Measurements from ENCODE around the gene OGG1. TPM values are rescaled to one million over a fixed set of nuclear protein-coding genes. Genes with fewer than 3 reads are reported as not detected.

The OGG1 gene
- total RNA-seq, 2 experiments from 2014 or later = 42.3 to 47.9 TPM

GRCh38 chr3:9715764-9716437 is 33.9 kb upstream of the OGG1 start:
- CTCF ChIA-PET = interaction anchor here (0.9 to 3.3 kb wide), 3 partner anchors 8 to 94 kb away, joined by 3 to 19 read pairs (median 6); partner anchors contain the start of gene TTLL3

DNA sequence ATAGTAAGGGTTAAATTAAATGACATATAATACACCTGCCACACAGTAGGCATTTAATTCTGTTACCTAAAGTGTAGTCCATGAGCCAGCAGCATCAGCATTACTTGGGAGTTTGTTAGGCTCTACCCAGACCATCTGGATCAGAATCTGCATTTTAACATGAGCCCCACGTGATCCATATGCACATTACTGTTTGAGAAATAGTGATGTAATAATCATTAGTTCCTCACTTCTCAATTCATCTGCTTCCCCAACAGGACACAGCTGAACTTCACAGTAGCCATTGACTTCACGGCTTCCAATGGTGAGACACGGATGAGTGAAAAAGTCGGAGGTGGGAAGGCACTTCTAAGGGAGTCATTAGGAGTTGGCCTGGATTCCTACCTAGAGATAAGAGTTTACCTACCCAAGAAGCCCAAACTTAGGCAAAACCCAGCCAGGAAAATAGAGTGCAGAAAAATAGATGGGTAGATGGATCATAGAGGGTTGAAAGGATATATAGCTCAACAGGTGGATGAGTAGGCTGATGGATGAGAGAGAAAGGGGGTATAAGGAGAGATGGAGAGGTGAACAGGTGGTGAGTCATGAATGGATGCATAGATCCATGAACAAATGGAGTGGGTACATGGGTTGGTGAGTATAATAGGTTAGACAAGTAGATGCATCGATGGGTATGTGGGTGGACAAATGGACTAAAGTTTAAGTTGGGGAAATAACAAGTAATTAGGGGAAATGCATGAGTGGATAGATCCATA is 32.8 kb upstream of the OGG1 start:
- Mint-ChIP-seq H3K4me3 (no peak overlapping the region), H3K9me3 (no peaks in the 10 kb centered on the region), H3K27ac (no peak overlapping the region), H3K36me3 (ENCODE audit: low read depth) (no peaks in the 10 kb centered on the region), H3K27me3 (peaks cover 12% of the 10 kb centered on the region), H3K4me1 (peaks cover 4% of the 10 kb centered on the region)
- CTCF ChIA-PET = interaction anchor here (1.5 to 1.6 kb wide), 2 partner anchors 9 to 10 kb away, joined by 5 to 6 read pairs; no protein-coding TSS in a partner anchor
- DNase-seq = no peak
- POLR2A ChIA-PET = no interaction called here

More at GRCh38 chr3:9715764-9716437, 33.9 kb upstream of the OGG1 start:
- Mint-ChIP-seq H3K36me3 (ENCODE audit: low read depth) (no peaks in the 10 kb centered on the region), H3K9me3 (no peaks in the 10 kb centered on the region), H3K27me3 (peaks cover 13% of the 10 kb centered on the region), H3K4me3 (no peak overlapping the region), H3K27ac (no peak overlapping the region), H3K4me1 (peaks cover 4% of the 10 kb centered on the region)
- POLR2A ChIA-PET = no interaction called here
- no peak for DNase-seq

GRCh38 chr3:9717563-9717962 is 32.2 kb upstream of the OGG1 start:
- Mint-ChIP-seq H3K4me1 (peaks cover 4% of the 10 kb centered on the region), H3K27ac (no peak overlapping the region), H3K4me3 (no peak overlapping the region), H3K36me3 (ENCODE audit: low read depth) (no peaks in the 10 kb centered on the region), H3K27me3 (peaks cover 12% of the 10 kb centered on the region), H3K9me3 (no peaks in the 10 kb centered on the region)
- DNase-seq = no peak
- POLR2A ChIA-PET = no interaction called here
- CTCF ChIA-PET = interaction anchor here (1.5 kb wide), 1 partner anchor 9 kb away, joined by 5 read pairs; no protein-coding TSS in a partner anchor

GRCh38 chr3:9718118-9718517 is 31.6 kb upstream of the OGG1 start:
- peaks cover 10% of the 10 kb centered on the region for H3K27me3 Mint-ChIP-seq
- H3K27ac Mint-ChIP-seq = no peak overlapping the region
- no peak for DNase-seq
- peaks cover 4% of the 10 kb centered on the region for H3K4me1 Mint-ChIP-seq
- no peaks in the 10 kb centered on the region for H3K36me3 Mint-ChIP-seq (ENCODE audit: low read depth)
- ChIA-PET CTCF (interaction anchor here (1.0 to 1.5 kb wide), 2 partner anchors 9 to 16 kb away, joined by 4 to 5 read pairs; no protein-coding TSS in a partner anchor), POLR2A (no interaction called here)
- no peak overlapping the region for H3K4me3 Mint-ChIP-seq
- H3K9me3 Mint-ChIP-seq = no peaks in the 10 kb centered on the region

GRCh38 chr3:9721015-9721699 is 28.6 kb upstream of the OGG1 start:
- CTCF ChIA-PET = interaction anchor here (0.6 kb wide), 1 partner anchor 163 kb away, joined by 3 read pairs; no protein-coding TSS in a partner anchor
- POLR2A ChIA-PET = no interaction called here

DNA sequence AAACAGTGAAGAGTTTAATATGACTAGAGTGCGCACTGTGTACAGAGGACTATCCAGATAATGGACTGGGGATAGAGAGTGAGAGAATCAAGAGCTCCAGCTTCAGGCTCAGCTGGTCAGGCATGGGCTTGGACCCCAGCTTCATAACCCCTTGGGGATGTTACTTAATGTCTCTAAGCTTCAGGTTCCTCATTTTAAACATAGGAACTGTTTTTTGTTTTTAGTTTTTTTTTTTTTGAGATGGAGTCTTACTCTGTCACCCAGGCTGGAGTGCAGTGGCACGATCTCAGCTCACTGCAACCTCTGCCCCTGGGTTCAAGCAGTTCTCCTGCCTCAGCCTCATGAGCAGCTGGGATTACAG is 28.1 kb upstream of the OGG1 start:
- ChIA-PET POLR2A (no interaction called here), CTCF (interaction anchor here (0.6 kb wide), 1 partner anchor 164 kb away, joined by 3 read pairs; no protein-coding TSS in a partner anchor)
- Mint-ChIP-seq H3K9me3 (no peaks in the 10 kb centered on the region), H3K36me3 (ENCODE audit: low read depth) (no peaks in the 10 kb centered on the region), H3K27me3 (peaks cover 7% of the 10 kb centered on the region), H3K27ac (no peak overlapping the region), H3K4me3 (no peak overlapping the region), H3K4me1 (peaks cover 8% of the 10 kb centered on the region)
- DNase-seq = no peak

More at GRCh38 chr3:9721015-9721699, 28.6 kb upstream of the OGG1 start:
- Mint-ChIP-seq H3K27ac (no peak overlapping the region), H3K36me3 (ENCODE audit: low read depth) (no peaks in the 10 kb centered on the region), H3K4me1 (peaks cover 5% of the 10 kb centered on the region), H3K9me3 (no peaks in the 10 kb centered on the region), H3K4me3 (no peak overlapping the region), H3K27me3 (peaks cover 7% of the 10 kb centered on the region)
- DNase-seq = no peak

DNA sequence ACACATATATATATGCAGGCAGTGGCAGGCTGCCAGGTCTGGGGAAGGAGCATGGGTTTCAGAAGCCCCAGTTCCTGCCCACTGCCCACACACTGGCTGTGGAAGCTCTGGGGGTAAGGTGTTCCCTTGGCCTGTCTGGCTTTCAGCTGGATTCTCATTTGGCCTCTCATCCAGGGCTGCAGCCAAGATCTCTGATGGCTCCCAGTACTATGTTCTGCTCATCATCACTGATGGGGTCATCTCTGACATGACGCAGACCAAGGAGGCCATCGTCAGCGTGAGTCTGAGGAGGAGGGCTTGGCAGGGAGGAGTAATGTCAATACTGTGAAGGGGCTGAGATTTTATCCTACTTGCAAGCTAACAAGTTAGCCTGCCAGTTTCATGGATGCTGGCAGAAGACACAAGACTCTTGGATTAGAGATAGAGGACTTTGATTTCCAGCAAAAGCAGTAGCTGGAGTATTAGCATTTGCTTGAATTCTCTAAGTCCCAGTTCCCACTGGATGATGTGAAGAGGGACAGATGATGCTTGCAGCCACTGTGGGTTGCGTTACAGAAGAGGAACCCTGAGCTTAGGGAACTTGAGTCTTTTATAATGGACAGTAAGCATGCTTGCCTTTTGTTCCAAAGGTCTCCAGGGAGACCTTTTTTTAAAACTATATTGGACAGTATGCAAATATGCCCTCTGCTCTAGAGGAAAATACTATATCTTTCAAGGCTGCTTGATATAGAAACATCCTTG is 23.8 kb upstream of the OGG1 start:
- Mint-ChIP-seq H3K36me3 (ENCODE audit: low read depth) (no peaks in the 10 kb centered on the region), H3K27me3 (no peaks in the 10 kb centered on the region), H3K9me3 (no peaks in the 10 kb centered on the region), H3K4me1 (peaks cover 28% of the 10 kb centered on the region), H3K4me3 (no peak overlapping the region), H3K27ac (no peak overlapping the region)
- CTCF ChIA-PET = interaction anchor here (1.9 kb wide), 1 partner anchor 8 kb away, joined by 5 read pairs; no protein-coding TSS in a partner anchor
- POLR2A ChIA-PET = no interaction called here
- DNase-seq = no peak

- ChIA-PET POLR2A (no interaction called here), CTCF (interaction anchor here (0.8 to 3.1 kb wide), 13 partner anchors 9 to 474 kb away, joined by 3 to 19 read pairs (median 3); no protein-coding TSS in a partner anchor)
- Mint-ChIP-seq H3K4me1 (peaks cover 29% of the 10 kb centered on the region), H3K9me3 (no peaks in the 10 kb centered on the region), H3K27ac (peak overlapping the region; percentile 61), H3K36me3 (ENCODE audit: low read depth) (no peaks in the 10 kb centered on the region), H3K27me3 (no peaks in the 10 kb centered on the region), H3K4me3 (peak overlapping the region; percentile 51)
- peak; percentile 68 for DNase-seq
Observed at GRCh38 chr3:9727041-9727595, 22.6 kb upstream of the OGG1 start.

DNA sequence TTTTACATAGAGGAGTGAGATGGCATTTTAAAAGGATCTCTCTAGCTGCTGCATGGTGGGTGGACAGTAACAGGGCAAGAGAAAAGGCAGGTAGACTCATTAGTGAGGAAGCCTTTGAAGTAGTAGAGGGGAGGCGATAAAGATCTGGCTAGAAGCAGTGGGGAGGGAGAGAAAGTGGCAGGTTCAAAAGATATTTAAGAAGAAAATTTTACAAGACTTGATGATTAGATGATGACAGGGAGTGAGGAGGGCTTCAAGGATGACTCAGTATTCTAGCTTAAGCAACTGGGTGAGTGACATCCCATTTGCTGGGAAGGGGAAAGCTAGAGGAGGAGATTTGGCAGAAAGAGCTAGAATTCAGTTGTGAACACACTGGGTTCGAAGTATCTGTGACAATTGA is 22.0 kb upstream of the OGG1 start:
- Mint-ChIP-seq H3K9me3 (no peaks in the 10 kb centered on the region), H3K27me3 (no peaks in the 10 kb centered on the region), H3K4me3 (no peak overlapping the region), H3K27ac (peak overlapping the region; percentile 61), H3K4me1 (peaks cover 33% of the 10 kb centered on the region), H3K36me3 (ENCODE audit: low read depth) (peaks cover under 1% of the 10 kb centered on the region)
- ChIA-PET POLR2A (no interaction called here), CTCF (interaction anchor here (0.9 to 3.1 kb wide), 10 partner anchors 10 to 474 kb away, joined by 3 to 19 read pairs (median 4); no protein-coding TSS in a partner anchor)
- DNase-seq = no peak

DNA sequence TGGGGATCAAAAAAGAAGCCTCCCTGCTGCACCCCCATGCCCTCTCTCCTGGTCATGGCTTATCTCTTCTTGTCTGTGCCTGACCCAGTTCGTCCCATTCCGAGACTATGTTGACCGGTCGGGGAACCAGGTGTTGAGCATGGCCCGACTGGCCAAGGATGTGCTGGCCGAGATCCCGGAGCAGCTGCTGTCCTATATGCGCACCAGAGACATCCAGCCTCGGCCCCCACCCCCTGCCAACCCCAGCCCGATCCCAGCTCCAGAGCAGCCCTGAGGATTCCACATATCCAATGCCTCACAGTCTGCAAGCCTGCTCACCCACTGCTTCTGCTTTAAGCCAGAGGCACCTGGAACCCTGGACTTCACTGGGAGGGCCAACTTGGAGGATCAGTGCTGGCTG is 20.3 kb upstream of the OGG1 start:
- POLR2A ChIA-PET = no interaction called here
- CTCF ChIA-PET = interaction anchor here (0.6 to 3.1 kb wide), 4 partner anchors 8 to 241 kb away, joined by 3 to 19 read pairs (median 10); partner anchors contain the start of gene ARPC4
- Mint-ChIP-seq H3K4me1 (peaks cover 50% of the 10 kb centered on the region), H3K27ac (no peak overlapping the region), H3K27me3 (no peaks in the 10 kb centered on the region), H3K4me3 (no peak overlapping the region), H3K36me3 (ENCODE audit: low read depth) (peaks cover 14% of the 10 kb centered on the region), H3K9me3 (no peaks in the 10 kb centered on the region)
- DNase-seq = no peak

DNA sequence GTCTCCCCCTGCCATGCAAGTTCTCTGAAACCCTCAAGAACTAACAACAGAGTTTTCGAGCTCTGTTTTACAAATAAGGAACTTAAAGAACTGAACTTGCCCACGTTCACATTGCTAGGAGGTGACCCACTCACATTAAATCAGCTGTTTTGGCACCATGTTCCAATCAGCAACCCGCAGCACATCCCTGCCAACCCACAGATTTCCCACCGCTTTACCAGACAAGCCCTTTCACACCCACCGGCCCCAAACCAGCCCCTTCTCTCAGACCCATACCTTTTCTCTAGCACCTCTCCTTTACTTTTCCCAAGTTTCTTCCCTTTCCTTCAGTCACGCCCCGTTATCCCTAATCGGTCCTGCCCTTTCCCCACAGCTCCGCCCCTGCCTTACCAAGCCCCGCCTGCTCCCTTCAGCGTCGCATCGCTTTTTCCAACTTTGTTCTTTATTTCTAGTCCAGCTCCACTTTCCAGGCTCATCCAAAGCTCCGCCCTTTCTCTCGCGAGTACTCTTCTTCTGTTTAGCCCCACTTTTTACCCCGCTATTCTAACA is 19.0 kb upstream of the OGG1 start:
- H3K4me1 Mint-ChIP-seq = peaks cover 63% of the 10 kb centered on the region
- H3K36me3 Mint-ChIP-seq (ENCODE audit: low read depth) = peaks cover 27% of the 10 kb centered on the region
- peak overlapping the region; percentile 96 for H3K27ac Mint-ChIP-seq
- no peak for DNase-seq
- no peaks in the 10 kb centered on the region for H3K9me3 Mint-ChIP-seq
- H3K27me3 Mint-ChIP-seq = no peaks in the 10 kb centered on the region
- POLR2A ChIA-PET = no interaction called here
- CTCF ChIA-PET = interaction anchor here (1.0 to 9.2 kb wide), 2 partner anchors 16 to 51 kb away, joined by 3 to 93 read pairs; partner anchors contain the start of gene OGG1
- peak overlapping the region; percentile 86 for H3K4me3 Mint-ChIP-seq

Data from activated CD4-positive, alpha-beta T cell treated with anti-CD3 and anti-CD28 coated beads, Interleukin-2, amount 10 ng/mL, durations not matched to agents 7 days and 5 days (primary cell).